GM19238 (cell line): ENCODE data around the gene NCLN.
"Not testable (repeated sequence)": the region's sequence is repeated elsewhere in the genome, so short reads cannot be mapped to it uniquely, and the experiment has no call there.

Experiments
- DNase-seq: peaks from one replicate; pipeline ENCODE4 v3.0.0; 2011; ENCODE audit warnings: low spot score; ENCODE audit not compliant: insufficient read length

The NCLN gene

GRCh38 chr19:3224346-3225168, 38.8 kb downstream of the NCLN start, which contains the start of gene CELF5:
Gene CELF5 (plus strand): TSS chr19:3224661. CDS start chr19:3224740, 79 bp downstream.
- peak; percentile 75 for DNase-seq

GRCh38 chr19:3225169-3225485, 39.4 kb downstream of the NCLN start:
- no peak for DNase-seq

- DNase-seq = no peak
Observed at GRCh38 chr19:3225677-3226093, 40.0 kb downstream of the NCLN start.

- no peak for DNase-seq
Observed at GRCh38 chr19:3227054-3227626, 41.4 kb downstream of the NCLN start.

- DNase-seq = no peak
Observed at GRCh38 chr19:3229346-3229743, 43.6 kb downstream of the NCLN start.

- no peak for DNase-seq
Observed at GRCh38 chr19:3229888-3230496, 44.3 kb downstream of the NCLN start.

GRCh38 chr19:3231288-3231687, 45.6 kb downstream of the NCLN start:
- no peak for DNase-seq

GRCh38 chr19:3233116-3233515, 47.4 kb downstream of the NCLN start:
- no peak for DNase-seq

- no peak for DNase-seq
Observed at GRCh38 chr19:3233831-3234230, 48.1 kb downstream of the NCLN start.

- DNase-seq = no peak
Observed at GRCh38 chr19:3234800-3235199, 49.1 kb downstream of the NCLN start.

GRCh38 chr19:3235604-3236003, 49.9 kb downstream of the NCLN start:
- DNase-seq = not testable (repeated sequence)

- DNase-seq = no peak
Observed at GRCh38 chr19:3236272-3236671, 50.5 kb downstream of the NCLN start.

GRCh38 chr19:3238066-3238561, 52.4 kb downstream of the NCLN start:
- no peak for DNase-seq

GRCh38 chr19:3239367-3239766, 53.6 kb downstream of the NCLN start:
- DNase-seq = no peak

- DNase-seq = no peak
Observed at GRCh38 chr19:3243819-3244700, 58.3 kb downstream of the NCLN start.

GRCh38 chr19:3245050-3245449, 59.3 kb downstream of the NCLN start:
- DNase-seq = no peak

GRCh38 chr19:3248728-3249326, 63.1 kb downstream of the NCLN start:
- no peak for DNase-seq

- no peak for DNase-seq
Observed at GRCh38 chr19:3249408-3249807, 63.7 kb downstream of the NCLN start.

GRCh38 chr19:3250675-3251074, 64.9 kb downstream of the NCLN start:
- no peak for DNase-seq

- DNase-seq = no peak
Observed at GRCh38 chr19:3251229-3251628, 65.5 kb downstream of the NCLN start.

- DNase-seq = no peak
Observed at GRCh38 chr19:3252650-3253049, 66.9 kb downstream of the NCLN start.
